Retinal pigment epithelial cell (primary cell): Measurements from ENCODE around the gene CCDC71L.

Experiments
- DNase-seq: peaks from one replicate; pipeline ENCODE4 v3.0.0-alpha.2; 2010; ENCODE audit warnings: low read depth
- H3K4me3 ChIP-seq: 2 replicates; pipeline ENCODE4 v1.5.1; 2011; ENCODE audit warnings: mild to moderate bottlenecking, low read length, control low read depth, moderate library complexity
- CTCF ChIP-seq: conservative IDR thresholded peaks from 2 replicates; pipeline ENCODE4 v1.5.1; 2011; ENCODE audit warnings: low read depth, low read length, control low read depth, inconsistent platforms

Gene CCDC71L

DNA sequence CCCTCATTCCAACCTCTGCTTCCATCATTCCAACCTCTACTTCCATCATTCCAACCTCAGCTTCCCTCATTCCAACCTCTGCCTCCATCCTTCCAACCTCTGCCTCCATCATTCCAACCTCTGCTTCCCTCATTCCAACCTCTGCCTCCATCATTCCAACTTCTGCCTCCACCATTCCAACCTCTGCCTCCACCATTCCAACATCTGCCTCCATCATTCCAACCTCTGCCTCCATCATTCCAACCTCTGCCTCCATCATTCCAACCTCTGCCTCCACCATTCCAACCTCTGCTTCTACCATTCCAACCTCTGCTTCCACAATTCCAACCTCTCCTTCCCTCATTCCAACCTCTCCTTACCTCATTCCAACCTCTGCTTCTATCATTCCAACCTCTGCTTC, 30.3 kb downstream of the CCDC71L start:
- H3K4me3 ChIP-seq, result no peak overlapping the region
- no peak for DNase-seq
- no peak for TF ChIP-seq CTCF

DNA sequence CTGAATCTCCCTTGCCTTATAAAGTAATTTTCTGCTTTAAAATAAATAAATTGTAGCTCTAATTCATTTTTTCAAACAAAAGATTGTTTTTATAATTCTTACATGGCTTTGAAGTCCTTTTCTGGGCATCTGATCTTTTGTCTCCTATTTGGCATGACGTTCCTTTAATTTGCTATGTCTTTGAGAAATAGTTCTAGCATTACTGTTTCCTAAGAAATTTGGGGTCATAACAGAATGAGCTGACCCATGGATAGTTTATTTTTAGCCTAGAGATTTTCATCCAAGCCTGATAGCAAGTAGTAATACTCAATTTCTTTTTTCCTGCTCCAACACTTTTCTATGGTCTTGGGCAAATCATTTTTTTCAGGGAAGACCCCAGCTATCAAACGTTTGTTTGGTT, 31.4 kb downstream of the CCDC71L start:
- H3K4me3 ChIP-seq, result no peak overlapping the region
- no peak for TF ChIP-seq CTCF
- no peak for DNase-seq

- no peak for DNase-seq
- no peak overlapping the region for H3K4me3 ChIP-seq
- TF ChIP-seq CTCF, result no peak
Observed at GRCh38 chr7:106626376-106627164, 34.4 kb downstream of the CCDC71L start.

DNA sequence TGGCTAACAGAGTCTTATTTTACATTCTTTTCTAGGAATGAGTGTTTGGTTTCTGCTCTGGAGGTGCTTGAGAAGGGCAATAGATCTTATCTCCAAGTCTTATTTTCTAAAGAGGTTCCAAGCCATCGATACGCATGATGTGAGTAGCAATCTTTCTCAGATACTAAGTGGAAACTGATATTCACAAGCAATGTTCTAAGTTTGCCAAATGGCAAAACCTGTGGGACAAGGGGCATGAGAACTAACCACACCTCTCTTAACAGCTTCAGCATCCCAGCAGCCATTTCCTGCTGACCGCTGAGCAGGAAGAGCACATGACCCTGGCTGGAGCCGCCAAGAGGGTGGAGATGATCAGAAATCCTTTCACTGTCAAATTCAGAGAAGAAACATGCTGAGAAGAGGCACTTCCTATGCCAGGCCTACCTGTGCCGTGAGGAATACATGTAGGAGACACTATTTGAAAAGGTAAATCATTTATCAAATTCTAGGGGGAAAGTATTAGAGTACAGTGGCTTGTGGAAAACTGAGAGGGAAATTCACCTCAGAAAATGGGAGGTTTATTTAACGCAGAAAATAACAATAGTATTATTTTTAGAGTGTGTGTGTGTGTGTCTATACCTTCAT, 35.2 kb downstream of the CCDC71L start:
- TF ChIP-seq CTCF, result no peak
- H3K4me3 ChIP-seq, result no peak overlapping the region
- no peak for DNase-seq

DNA sequence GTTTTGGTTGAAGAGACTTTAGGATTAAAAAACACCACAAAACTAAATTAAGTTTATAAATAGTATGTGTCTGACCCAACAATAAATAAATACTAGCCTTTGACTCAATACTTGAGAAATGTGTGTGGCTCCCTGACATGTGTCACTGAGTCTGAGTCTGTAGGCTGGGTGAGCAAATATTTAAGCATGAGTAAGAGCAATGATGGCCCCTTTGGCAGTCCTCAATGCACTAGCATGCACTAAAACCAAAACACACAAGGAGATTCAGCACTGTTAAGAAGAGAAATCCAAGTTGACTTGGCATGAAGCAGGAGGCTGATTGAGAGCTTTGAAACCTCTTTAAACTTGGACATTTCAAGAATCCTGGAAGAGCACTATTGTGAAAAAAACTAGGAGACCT, 37.1 kb downstream of the CCDC71L start:
- no peak for DNase-seq
- TF ChIP-seq CTCF, result no peak

DNA sequence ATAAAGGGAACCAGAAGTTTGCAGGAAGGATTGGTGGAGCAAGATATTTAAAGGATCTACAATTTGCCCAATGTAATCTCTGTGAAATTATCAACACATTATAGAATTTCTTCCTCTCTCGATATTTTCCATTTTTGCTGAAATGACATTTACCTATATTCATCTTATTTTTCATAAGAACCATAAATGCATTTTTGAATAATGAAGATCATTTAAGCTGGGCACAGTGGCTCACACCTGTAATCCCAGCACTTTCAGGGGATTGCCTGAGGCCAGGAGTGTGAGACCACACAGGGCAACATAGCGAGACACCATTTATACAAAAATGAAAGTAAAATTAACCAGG, 37.7 kb downstream of the CCDC71L start:
- no peak overlapping the region for H3K4me3 ChIP-seq
- DNase-seq, result no peak
- no peak for TF ChIP-seq CTCF

More for the DNA sequence above, 37.1 kb downstream of the CCDC71L start:
- no peak overlapping the region for H3K4me3 ChIP-seq
